Muscle layer of duodenum (tissue), 2 donors: Measurements from ENCODE around the gene TRRAP.

ENCODE experiments used
- H3K27ac ChIP-seq: one replicate; pipeline ENCODE4 v1.7.0; 2013; ENCODE audit warnings: mild to moderate bottlenecking, low read length
- H3K27me3 ChIP-seq: one replicate; pipeline ENCODE4 v1.7.0; 2013; ENCODE audit warnings: low read depth, mild to moderate bottlenecking, control low read depth, low read length
- H3K36me3 ChIP-seq, 2 donors: one replicate each; pipeline ENCODE4 v1.7.0; 2013; ENCODE audit warnings: low read length in 2 of 2, control low read depth in 1 of 2, mild to moderate bottlenecking in 1 of 2; ENCODE audit not compliant: insufficient read depth in 2 of 2, control insufficient read depth in 1 of 2
- H3K4me1 ChIP-seq, 2 donors: one replicate each; pipeline ENCODE4 v1.7.0; 2013; ENCODE audit warnings: low read length in 2 of 2, mild to moderate bottlenecking in 2 of 2, control low read depth in 1 of 2, moderate library complexity in 1 of 2; ENCODE audit not compliant: insufficient read depth in 2 of 2, control insufficient read depth in 1 of 2
- H3K4me3 ChIP-seq, 2 donors: one replicate each; pipeline ENCODE4 v1.7.0; 2013; ENCODE audit warnings: low read length in 2 of 2, low read depth in 1 of 2, mild to moderate bottlenecking in 1 of 2
- H3K9me3 ChIP-seq, 2 donors: one replicate each; pipeline ENCODE4 v1.7.0; 2013; ENCODE audit warnings: low read length in 2 of 2, control low read depth in 1 of 2, mild to moderate bottlenecking in 1 of 2; ENCODE audit not compliant: control insufficient read depth in 1 of 2
- donor health status: healthy.

The TRRAP gene

DNA sequence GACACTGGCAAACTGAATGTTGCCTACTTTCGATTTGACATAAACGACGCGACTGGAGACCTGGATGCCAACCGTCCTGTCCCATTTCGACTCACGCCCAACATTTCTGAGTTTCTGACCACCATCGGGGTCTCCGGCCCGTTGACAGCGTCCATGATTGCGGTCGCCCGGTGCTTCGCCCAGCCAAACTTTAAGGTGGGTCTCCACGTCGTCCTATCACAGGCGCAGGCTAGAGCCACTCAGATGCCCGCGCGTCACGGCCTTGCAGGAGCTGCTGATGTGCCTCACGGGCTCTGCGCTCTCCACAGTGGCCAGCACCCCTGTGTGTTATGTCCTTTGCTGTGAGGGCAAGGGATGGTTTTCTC lies 133.0 kb downstream of the TRRAP start:
- H3K4me1 ChIP-seq, result no peaks in the 10 kb centered on the region
- no peaks in the 10 kb centered on the region for H3K9me3 ChIP-seq
- H3K4me3 ChIP-seq, result no peak overlapping the region
- H3K27me3 ChIP-seq, result no peaks in the 10 kb centered on the region
- H3K27ac ChIP-seq, result no peak overlapping the region
- peaks cover 66 to 83% of the 10 kb centered on the region in 2 donors for H3K36me3 ChIP-seq

- Histone ChIP-seq H3K36me3 (peaks cover 61 to 78% of the 10 kb centered on the region in 2 donors), H3K27me3 (no peaks in the 10 kb centered on the region), H3K27ac (no peak overlapping the region), H3K4me1 (no peaks in the 10 kb centered on the region), H3K9me3 (no peaks in the 10 kb centered on the region), H3K4me3 (no peak overlapping the region)
Measured at GRCh38 chr7:99011706-99012404, 133.5 kb downstream of the TRRAP start.

DNA sequence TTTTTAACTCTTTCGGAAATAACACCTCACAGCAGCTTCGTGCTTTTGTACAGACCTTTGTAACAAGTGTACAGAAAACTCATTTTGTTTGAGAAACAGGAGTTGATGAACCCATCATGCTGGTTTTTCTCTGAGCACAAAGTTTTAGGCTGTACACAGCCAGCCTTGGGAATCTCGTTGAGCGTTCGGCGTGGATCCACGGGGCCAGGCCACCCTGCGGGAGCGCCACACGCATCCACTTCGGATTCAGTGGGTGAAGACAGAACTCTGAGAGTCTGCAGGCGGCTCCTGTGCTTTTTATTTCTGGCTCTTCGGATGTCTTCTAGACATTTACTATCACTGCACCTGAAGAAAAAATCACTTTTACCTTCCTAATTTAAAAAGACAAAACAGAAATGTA lies 134.4 kb downstream of the TRRAP start:
- H3K9me3 ChIP-seq, result no peaks in the 10 kb centered on the region
- no peaks in the 10 kb centered on the region for H3K27me3 ChIP-seq
- H3K4me3 ChIP-seq, result no peak overlapping the region
- peaks cover 58 to 74% of the 10 kb centered on the region in 2 donors for H3K36me3 ChIP-seq
- H3K27ac ChIP-seq, result no peak overlapping the region
- no peaks in the 10 kb centered on the region for H3K4me1 ChIP-seq

- Histone ChIP-seq H3K9me3 (no peaks in the 10 kb centered on the region), H3K27ac (no peak overlapping the region), H3K36me3 (peaks cover 58 to 69% of the 10 kb centered on the region in 2 donors), H3K27me3 (no peaks in the 10 kb centered on the region), H3K4me3 (no peak overlapping the region), H3K4me1 (no peaks in the 10 kb centered on the region)
Measured at GRCh38 chr7:99013266-99014112, 135.2 kb downstream of the TRRAP start.

DNA sequence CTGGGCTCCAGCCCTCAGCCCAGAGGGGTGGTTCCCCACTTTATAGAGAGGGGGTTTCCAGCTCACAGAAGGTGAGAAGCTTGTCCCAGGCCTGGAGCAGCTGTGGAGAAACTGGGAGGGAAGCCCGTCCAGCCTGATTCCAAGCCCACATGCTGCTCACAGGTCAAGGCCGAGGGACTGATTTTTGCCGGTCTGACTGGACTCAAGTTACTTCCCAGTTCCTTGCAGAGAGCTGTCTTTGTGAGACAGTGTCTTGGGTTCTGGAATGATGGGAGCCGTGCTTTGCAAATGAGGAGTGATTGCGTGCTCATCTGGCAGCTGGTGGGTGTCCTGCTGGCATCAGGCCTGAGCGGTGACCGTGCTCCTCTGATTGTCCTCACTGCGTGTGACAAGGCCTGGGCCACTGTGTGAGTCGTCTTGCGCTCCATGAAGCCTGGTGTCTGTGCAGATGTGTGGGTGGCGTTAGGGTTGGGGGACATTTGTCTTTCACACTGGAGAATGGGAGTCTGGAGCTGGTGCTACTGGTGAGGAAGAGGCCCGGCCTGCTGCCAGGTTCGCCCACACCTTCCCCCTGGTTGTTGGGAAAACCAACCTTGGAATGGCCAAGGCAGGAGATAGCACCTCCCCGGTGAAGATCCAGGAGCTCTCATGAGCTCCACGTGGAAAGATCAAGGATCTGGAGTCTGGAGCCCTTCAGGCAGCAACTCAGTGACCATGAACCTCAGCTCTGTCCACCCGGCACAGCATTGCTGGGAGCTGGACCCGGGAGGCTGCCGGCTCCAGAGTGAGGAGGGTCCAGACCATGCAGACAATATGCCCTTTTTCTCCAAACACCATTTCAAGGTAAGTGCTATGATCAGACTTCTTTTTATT lies 136.0 kb downstream of the TRRAP start:
- no peak overlapping the region for H3K4me3 ChIP-seq
- H3K36me3 ChIP-seq, result peaks cover 51 to 60% of the 10 kb centered on the region in 2 donors
- H3K27me3 ChIP-seq, result no peaks in the 10 kb centered on the region
- H3K27ac ChIP-seq, result no peak overlapping the region
- H3K4me1 ChIP-seq, result no peaks in the 10 kb centered on the region
- no peaks in the 10 kb centered on the region for H3K9me3 ChIP-seq

GRCh38 chr7:99016196-99016595 lies 137.9 kb downstream of the TRRAP start:
- Histone ChIP-seq H3K4me1 (no peaks in the 10 kb centered on the region), H3K27ac (no peak overlapping the region), H3K9me3 (no peaks in the 10 kb centered on the region), H3K36me3 (peaks cover 44 to 55% of the 10 kb centered on the region in 2 donors), H3K27me3 (no peaks in the 10 kb centered on the region), H3K4me3 (no peak overlapping the region)

GRCh38 chr7:99019523-99020412 lies 141.4 kb downstream of the TRRAP start:
- Histone ChIP-seq H3K4me3 (no peak overlapping the region), H3K27ac (no peak overlapping the region), H3K9me3 (no peaks in the 10 kb centered on the region)

GRCh38 chr7:99020413-99020715 lies 142.0 kb downstream of the TRRAP start:
- Histone ChIP-seq H3K27me3 (no peaks in the 10 kb centered on the region), H3K4me1 (no peaks in the 10 kb centered on the region), H3K4me3 (no peak overlapping the region), H3K36me3 (peaks cover 11 to 14% of the 10 kb centered on the region in 2 donors), H3K9me3 (no peaks in the 10 kb centered on the region), H3K27ac (no peak overlapping the region)

More at GRCh38 chr7:99019523-99020412, 141.4 kb downstream of the TRRAP start:
- Histone ChIP-seq H3K27me3 (no peaks in the 10 kb centered on the region), H3K4me1 (no peaks in the 10 kb centered on the region), H3K36me3 (peaks cover 12 to 20% of the 10 kb centered on the region in 2 donors)

GRCh38 chr7:99021941-99022560 lies 143.7 kb downstream of the TRRAP start:
- H3K27ac ChIP-seq, result no peak overlapping the region

DNA sequence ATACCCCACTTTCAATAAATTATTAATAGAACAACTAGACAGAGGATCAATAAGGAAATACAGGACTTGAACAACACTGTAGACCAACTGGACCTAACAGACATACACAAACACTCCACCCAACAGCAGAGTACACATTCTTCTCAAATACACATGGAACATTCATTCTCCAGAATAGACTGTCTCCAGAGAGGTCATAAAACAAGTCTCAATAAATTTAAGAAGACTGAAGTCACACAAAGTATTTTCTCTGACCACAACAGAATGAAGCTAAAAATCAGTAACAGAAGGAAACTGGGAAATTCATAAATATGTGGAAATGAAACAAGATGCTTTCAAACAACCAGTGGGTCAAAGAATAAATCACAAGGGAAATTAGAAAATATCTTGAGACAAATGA lies 145.7 kb downstream of the TRRAP start:
- Histone ChIP-seq H3K36me3 (peaks cover 11 to 26% of the 10 kb centered on the region in 2 donors), H3K27ac (no peak overlapping the region), H3K4me3 (no peak overlapping the region), H3K27me3 (no peaks in the 10 kb centered on the region), H3K9me3 (no peaks in the 10 kb centered on the region), H3K4me1 (no peaks in the 10 kb centered on the region)

More at GRCh38 chr7:99021941-99022560, 143.7 kb downstream of the TRRAP start:
- Histone ChIP-seq H3K27me3 (no peaks in the 10 kb centered on the region), H3K4me3 (no peak overlapping the region), H3K36me3 (peaks cover 7 to 9% of the 10 kb centered on the region in 2 donors), H3K9me3 (no peaks in the 10 kb centered on the region), H3K4me1 (no peaks in the 10 kb centered on the region)
